ENCODE data around the gene HENMT1.
"Not testable (repeated sequence)": the region's sequence is repeated elsewhere in the genome, so short reads cannot be mapped to it uniquely, and the experiment has no call there.

HENMT1 gene

DNA sequence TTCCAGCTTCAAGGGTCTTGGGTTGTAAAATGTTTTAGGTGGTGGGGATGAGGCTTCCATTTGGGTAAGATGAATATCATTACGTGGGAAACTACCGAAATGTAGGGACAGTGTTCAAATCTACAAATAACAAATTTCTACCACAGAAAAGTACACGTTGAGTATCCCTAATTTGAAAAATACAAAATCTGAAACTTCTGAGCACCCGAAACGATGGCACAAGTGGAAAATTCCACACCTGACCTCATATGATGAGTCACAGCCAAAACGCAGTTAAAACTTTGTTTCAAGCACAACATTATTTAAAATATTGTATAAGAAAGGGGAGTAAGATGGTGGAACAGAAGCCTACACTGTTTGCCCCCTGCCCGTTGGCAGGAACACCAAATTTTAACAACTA is 8.8 kb upstream of the HENMT1 start:
- TF ChIP-seq, protein P1, sequence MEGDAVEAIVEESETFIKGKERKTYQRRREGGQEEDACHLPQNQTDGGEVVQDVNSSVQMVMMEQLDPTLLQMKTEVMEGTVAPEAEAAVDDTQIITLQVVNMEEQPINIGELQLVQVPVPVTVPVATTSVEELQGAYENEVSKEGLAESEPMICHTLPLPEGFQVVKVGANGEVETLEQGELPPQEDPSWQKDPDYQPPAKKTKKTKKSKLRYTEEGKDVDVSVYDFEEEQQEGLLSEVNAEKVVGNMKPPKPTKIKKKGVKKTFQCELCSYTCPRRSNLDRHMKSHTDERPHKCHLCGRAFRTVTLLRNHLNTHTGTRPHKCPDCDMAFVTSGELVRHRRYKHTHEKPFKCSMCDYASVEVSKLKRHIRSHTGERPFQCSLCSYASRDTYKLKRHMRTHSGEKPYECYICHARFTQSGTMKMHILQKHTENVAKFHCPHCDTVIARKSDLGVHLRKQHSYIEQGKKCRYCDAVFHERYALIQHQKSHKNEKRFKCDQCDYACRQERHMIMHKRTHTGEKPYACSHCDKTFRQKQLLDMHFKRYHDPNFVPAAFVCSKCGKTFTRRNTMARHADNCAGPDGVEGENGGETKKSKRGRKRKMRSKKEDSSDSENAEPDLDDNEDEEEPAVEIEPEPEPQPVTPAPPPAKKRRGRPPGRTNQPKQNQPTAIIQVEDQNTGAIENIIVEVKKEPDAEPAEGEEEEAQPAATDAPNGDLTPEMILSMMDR (IDR thresholded peaks at IDR 0.05; ENCODE audit: insufficient read depth, low read length), result no peak
- no peak for TF ChIP-seq SPI1 (IDR thresholded peaks at IDR 0.05; ENCODE audit: borderline replicate concordance, low read depth)
- TF ChIP-seq GABPA (IDR thresholded peaks at IDR 0.05; ENCODE audit: low read depth), result no peak
- TF ChIP-seq POLR2AphosphoS5 (IDR thresholded peaks at IDR 0.05; ENCODE audit: low read depth), result no peak
- TF ChIP-seq, protein P2, sequence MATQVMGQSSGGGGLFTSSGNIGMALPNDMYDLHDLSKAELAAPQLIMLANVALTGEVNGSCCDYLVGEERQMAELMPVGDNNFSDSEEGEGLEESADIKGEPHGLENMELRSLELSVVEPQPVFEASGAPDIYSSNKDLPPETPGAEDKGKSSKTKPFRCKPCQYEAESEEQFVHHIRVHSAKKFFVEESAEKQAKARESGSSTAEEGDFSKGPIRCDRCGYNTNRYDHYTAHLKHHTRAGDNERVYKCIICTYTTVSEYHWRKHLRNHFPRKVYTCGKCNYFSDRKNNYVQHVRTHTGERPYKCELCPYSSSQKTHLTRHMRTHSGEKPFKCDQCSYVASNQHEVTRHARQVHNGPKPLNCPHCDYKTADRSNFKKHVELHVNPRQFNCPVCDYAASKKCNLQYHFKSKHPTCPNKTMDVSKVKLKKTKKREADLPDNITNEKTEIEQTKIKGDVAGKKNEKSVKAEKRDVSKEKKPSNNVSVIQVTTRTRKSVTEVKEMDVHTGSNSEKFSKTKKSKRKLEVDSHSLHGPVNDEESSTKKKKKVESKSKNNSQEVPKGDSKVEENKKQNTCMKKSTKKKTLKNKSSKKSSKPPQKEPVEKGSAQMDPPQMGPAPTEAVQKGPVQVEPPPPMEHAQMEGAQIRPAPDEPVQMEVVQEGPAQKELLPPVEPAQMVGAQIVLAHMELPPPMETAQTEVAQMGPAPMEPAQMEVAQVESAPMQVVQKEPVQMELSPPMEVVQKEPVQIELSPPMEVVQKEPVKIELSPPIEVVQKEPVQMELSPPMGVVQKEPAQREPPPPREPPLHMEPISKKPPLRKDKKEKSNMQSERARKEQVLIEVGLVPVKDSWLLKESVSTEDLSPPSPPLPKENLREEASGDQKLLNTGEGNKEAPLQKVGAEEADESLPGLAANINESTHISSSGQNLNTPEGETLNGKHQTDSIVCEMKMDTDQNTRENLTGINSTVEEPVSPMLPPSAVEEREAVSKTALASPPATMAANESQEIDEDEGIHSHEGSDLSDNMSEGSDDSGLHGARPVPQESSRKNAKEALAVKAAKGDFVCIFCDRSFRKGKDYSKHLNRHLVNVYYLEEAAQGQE (IDR thresholded peaks at IDR 0.05; ENCODE audit: insufficient replicate concordance, low read depth), result no peak
- Histone ChIP-seq H3K4me3 (replicated peaks; ENCODE audit: insufficient read depth, low read length) (no peak overlapping the region), H3K27ac (replicated peaks) (no peak overlapping the region), H3K27me3 (ENCODE audit: insufficient read depth, poor library complexity, severe bottlenecking) (no peaks in the 10 kb centered on the region)
- DNase-seq (ENCODE audit: low read depth in 1 of 2, low spot score in 1 of 2), result no peak

DNA sequence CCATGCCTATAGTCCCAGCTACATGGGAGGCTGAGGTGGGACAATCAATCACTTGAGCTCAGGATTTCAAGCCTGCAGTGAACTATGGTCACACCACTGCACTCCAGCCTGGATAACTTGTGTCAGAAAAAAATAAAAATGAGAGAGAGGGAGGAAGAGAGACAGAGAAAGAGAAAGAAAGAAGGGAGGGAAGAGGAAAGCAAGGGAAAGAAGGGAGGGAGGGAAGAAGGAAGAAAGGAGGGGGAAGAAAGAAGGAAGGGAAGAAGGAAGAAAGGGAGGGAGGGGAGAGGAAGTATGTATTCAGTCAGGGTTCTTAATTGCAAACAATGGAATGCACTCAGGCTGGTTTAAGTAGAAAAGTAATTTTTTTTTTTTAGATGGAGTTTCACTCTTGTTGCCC is 7.9 kb upstream of the HENMT1 start:
- no peaks in the 10 kb centered on the region for H3K27me3 ChIP-seq (ENCODE audit: insufficient read depth, poor library complexity, severe bottlenecking)
- TF ChIP-seq SPI1 (IDR thresholded peaks at IDR 0.05; ENCODE audit: borderline replicate concordance, low read depth), result no peak
- TF ChIP-seq POLR2AphosphoS5 (IDR thresholded peaks at IDR 0.05; ENCODE audit: low read depth), result no peak
- TF ChIP-seq, protein P1 (IDR thresholded peaks at IDR 0.05; ENCODE audit: insufficient read depth, low read length), result no peak
- TF ChIP-seq, protein P2 (IDR thresholded peaks at IDR 0.05; ENCODE audit: insufficient replicate concordance, low read depth), result no peak
- TF ChIP-seq GABPA (IDR thresholded peaks at IDR 0.05; ENCODE audit: low read depth), result no peak
- no peak overlapping the region for H3K4me3 ChIP-seq (replicated peaks; ENCODE audit: insufficient read depth, low read length)
- no peak overlapping the region for H3K27ac ChIP-seq (replicated peaks)
- DNase-seq (ENCODE audit: low read depth in 1 of 2, low spot score in 1 of 2), result no peak

DNA sequence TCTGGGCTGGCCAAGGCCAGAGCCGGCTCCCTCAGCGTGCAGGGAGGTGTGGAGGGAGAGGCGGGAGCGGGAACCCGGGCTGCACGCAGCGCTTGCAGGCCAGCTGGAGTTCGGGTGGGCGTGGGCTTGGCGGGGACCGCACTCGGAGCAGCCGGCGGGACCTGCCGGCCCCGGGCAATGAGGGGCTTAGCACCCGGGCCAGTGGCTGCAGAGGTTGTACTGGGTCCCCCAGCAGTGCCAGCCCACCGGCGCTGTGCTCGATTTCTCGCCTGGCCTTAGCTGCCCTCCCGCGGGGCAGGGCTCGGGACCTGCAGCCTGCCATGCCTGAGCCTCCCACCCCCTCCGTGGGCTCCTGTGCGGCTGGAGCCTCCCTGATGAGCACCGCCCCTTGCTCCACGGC is 6.5 kb upstream of the HENMT1 start:
- H3K27me3 ChIP-seq (ENCODE audit: insufficient read depth, poor library complexity, severe bottlenecking); H3K4me3 ChIP-seq (replicated peaks; ENCODE audit: insufficient read depth, low read length); H3K27ac ChIP-seq (replicated peaks); DNase-seq (ENCODE audit: low read depth in 1 of 2, low spot score in 1 of 2): not testable (repeated sequence)

DNA sequence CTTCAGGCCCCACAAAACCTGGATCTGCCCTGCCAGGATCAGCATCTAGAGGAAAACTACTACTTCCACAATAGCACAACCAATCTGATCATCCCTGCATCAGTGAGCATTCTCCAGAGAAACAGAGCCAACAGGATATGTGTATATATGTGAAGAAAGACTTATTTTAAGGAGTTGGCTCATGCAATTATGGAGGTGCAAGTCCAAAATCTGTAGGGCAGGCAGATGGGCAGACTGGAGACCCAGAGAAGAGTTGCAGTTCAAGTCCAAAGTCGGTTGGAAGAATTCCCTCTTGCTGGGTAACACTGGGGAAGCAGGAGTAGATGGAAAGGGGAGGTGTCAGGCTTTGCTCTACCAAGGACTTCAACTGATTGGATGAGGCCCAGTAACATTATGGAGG is 4.9 kb upstream of the HENMT1 start:
- Histone ChIP-seq H3K4me3 (replicated peaks; ENCODE audit: insufficient read depth, low read length) (no peak overlapping the region), H3K27ac (replicated peaks) (no peak overlapping the region), H3K27me3 (ENCODE audit: insufficient read depth, poor library complexity, severe bottlenecking) (no peaks in the 10 kb centered on the region)
- TF ChIP-seq, protein P2 (IDR thresholded peaks at IDR 0.05; ENCODE audit: insufficient replicate concordance, low read depth), result no peak
- TF ChIP-seq POLR2AphosphoS5 (IDR thresholded peaks at IDR 0.05; ENCODE audit: low read depth) (no peak), GABPA (IDR thresholded peaks at IDR 0.05; ENCODE audit: low read depth) (no peak), SPI1 (IDR thresholded peaks at IDR 0.05; ENCODE audit: borderline replicate concordance, low read depth) (no peak)
- TF ChIP-seq, protein P1 (IDR thresholded peaks at IDR 0.05; ENCODE audit: insufficient read depth, low read length), result no peak
- no peak for DNase-seq (ENCODE audit: low read depth in 1 of 2, low spot score in 1 of 2)
